Epithelial cell of proximal tubule (primary cell): Measurements from ENCODE around the gene MKNK1. TPM values are rescaled to one million over a fixed set of nuclear protein-coding genes. Genes with fewer than 3 reads are reported as not detected.

Experiments
- DNase-seq: peaks from one replicate; pipeline ENCODE4 v3.0.0-alpha.2; 2011; ENCODE audit warnings: low read depth
- H3K4me3 ChIP-seq: 2 replicates; pipeline ENCODE4 v1.5.1; 2011; ENCODE audit warnings: low read depth, mild to moderate bottlenecking, low read length
- total RNA-seq: library from RNA; depleted of rRNA; stranded (reverse); fragments of >200 nt; gene quantifications from 2 replicates; pipeline ENCODE4 v1.2.3, GENCODE V29; 2015
- TF ChIP-seq, protein P1 (sequence below): conservative IDR thresholded peaks from 2 replicates; pipeline ENCODE4 v1.5.1; 2012; ENCODE audit warnings: low read depth, mild to moderate bottlenecking, low read length

Gene MKNK1
- total RNA-seq, 1 donor from 2014 or later: 19.2 TPM

- TF ChIP-seq, protein P1, sequence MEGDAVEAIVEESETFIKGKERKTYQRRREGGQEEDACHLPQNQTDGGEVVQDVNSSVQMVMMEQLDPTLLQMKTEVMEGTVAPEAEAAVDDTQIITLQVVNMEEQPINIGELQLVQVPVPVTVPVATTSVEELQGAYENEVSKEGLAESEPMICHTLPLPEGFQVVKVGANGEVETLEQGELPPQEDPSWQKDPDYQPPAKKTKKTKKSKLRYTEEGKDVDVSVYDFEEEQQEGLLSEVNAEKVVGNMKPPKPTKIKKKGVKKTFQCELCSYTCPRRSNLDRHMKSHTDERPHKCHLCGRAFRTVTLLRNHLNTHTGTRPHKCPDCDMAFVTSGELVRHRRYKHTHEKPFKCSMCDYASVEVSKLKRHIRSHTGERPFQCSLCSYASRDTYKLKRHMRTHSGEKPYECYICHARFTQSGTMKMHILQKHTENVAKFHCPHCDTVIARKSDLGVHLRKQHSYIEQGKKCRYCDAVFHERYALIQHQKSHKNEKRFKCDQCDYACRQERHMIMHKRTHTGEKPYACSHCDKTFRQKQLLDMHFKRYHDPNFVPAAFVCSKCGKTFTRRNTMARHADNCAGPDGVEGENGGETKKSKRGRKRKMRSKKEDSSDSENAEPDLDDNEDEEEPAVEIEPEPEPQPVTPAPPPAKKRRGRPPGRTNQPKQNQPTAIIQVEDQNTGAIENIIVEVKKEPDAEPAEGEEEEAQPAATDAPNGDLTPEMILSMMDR: no peak
- H3K4me3 ChIP-seq: no peak overlapping the region
- DNase-seq: no peak
These were observed 35.6 kb downstream of the MKNK1 start for GRCh38 chr1:46568461-46568891.

- TF ChIP-seq, protein P1: no peak
- DNase-seq: no peak
- no peak overlapping the region for H3K4me3 ChIP-seq
These were observed 40.7 kb downstream of the MKNK1 start for GRCh38 chr1:46563341-46563740.

GRCh38 chr1:46562498-46562897 lies 41.6 kb downstream of the MKNK1 start:
- no peak overlapping the region for H3K4me3 ChIP-seq
- no peak for DNase-seq
- TF ChIP-seq, protein P1: no peak

GRCh38 chr1:46558966-46559365 lies 45.1 kb downstream of the MKNK1 start:
- DNase-seq: no peak
- TF ChIP-seq, protein P1: no peak
- no peak overlapping the region for H3K4me3 ChIP-seq

- no peak overlapping the region for H3K4me3 ChIP-seq
- TF ChIP-seq, protein P1: no peak
- no peak for DNase-seq
These were observed 45.7 kb downstream of the MKNK1 start for GRCh38 chr1:46558141-46558963.

- TF ChIP-seq, protein P1: no peak
These were observed 46.7 kb downstream of the MKNK1 start for GRCh38 chr1:46557403-46557802.

DNA sequence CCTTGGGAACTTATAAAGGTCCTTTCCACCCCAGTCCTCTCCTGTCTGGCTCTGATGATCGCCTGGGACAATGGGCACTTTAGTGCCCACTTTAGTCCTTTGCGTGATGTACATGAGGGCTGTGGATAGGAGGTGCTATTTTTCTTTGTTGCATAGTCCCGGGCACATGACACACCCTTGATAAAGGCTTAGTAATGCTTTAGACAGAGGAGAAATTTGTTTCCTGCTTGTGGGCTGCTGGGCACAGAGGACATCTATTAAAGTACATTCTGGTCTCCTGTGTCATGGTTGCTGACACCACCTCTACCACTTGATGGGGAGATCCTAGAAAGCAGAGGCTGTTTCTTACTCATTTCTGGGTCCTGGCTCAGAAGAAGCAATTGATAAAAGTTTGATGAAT lies 47.2 kb downstream of the MKNK1 start:
- no peak for DNase-seq
- TF ChIP-seq, protein P1: no peak

More at GRCh38 chr1:46557403-46557802, 46.7 kb downstream of the MKNK1 start:
- DNase-seq: no peak
- no peak overlapping the region for H3K4me3 ChIP-seq

More for the DNA sequence above, 47.2 kb downstream of the MKNK1 start:
- no peak overlapping the region for H3K4me3 ChIP-seq
